Skin of body (tissue), 2 donors: ENCODE measurements around the gene ACADM. TPM values are rescaled to one million over a fixed set of nuclear protein-coding genes. Genes with fewer than 3 reads are reported as not detected.
"Not testable (repeated sequence)": the region's sequence is repeated elsewhere in the genome, so short reads cannot be mapped to it uniquely, and the experiment has no call there.

Experiments
- DNase-seq: peaks from one replicate; lab custom pipeline; 2025; lab: John Stamatoyannopoulos, UW
- total RNA-seq: library from RNA; depleted of rRNA; stranded (reverse); fragments of >200 nt; gene quantifications from one replicate; pipeline ENCODE4 v1.2.3, GENCODE V29; 2014

ACADM gene
- total RNA-seq, result 49.7 TPM

GRCh38 chr1:75724472-75725022 is at the start of gene ACADM:
Gene ACADM (plus strand): TSS chr1:75724709. CDS start chr1:75724788, 79 bp downstream.
- DNase-seq, result peak; percentile 71

GRCh38 chr1:75677443-75677842 is 47.1 kb upstream of the ACADM start:
- DNase-seq, result no peak

GRCh38 chr1:75677964-75678363 is 46.5 kb upstream of the ACADM start:
- DNase-seq, result not testable (repeated sequence)

- DNase-seq, result no peak
Observed at GRCh38 chr1:75690547-75690946, 34.0 kb upstream of the ACADM start.

- no peak for DNase-seq
Observed at GRCh38 chr1:75693551-75693950, 31.0 kb upstream of the ACADM start.

- no peak for DNase-seq
Observed at GRCh38 chr1:75696000-75696399, 28.5 kb upstream of the ACADM start.

- DNase-seq, result no peak
Observed at GRCh38 chr1:75707191-75707590, 17.3 kb upstream of the ACADM start.

- DNase-seq, result no peak
Observed at GRCh38 chr1:75708910-75709309, 15.6 kb upstream of the ACADM start.

- DNase-seq, result no peak
Observed at GRCh38 chr1:75710832-75711231, 13.7 kb upstream of the ACADM start.

GRCh38 chr1:75711846-75712245 is 12.7 kb upstream of the ACADM start:
- no peak for DNase-seq

- no peak for DNase-seq
Observed at GRCh38 chr1:75712306-75712705, 12.2 kb upstream of the ACADM start.

- DNase-seq, result no peak
Observed at GRCh38 chr1:75719810-75720209, 4.7 kb upstream of the ACADM start.

- DNase-seq, result no peak
Observed at GRCh38 chr1:75720325-75720724, 4.2 kb upstream of the ACADM start.

- no peak for DNase-seq
Observed at GRCh38 chr1:75720820-75721219, 3.7 kb upstream of the ACADM start.

- not testable (repeated sequence) for DNase-seq
Observed at GRCh38 chr1:75722246-75722645, 2.3 kb upstream of the ACADM start.

GRCh38 chr1:75722966-75723365 is 1.5 kb upstream of the ACADM start:
- DNase-seq, result no peak

GRCh38 chr1:75723989-75724471 is 479 bp upstream of the ACADM start:
- DNase-seq, result peak; percentile 56

GRCh38 chr1:75725266-75725665 is 757 bp downstream of the ACADM start:
- DNase-seq, result no peak

- DNase-seq, result no peak
Observed at GRCh38 chr1:75725861-75726361, 1.4 kb downstream of the ACADM start.

- no peak for DNase-seq
Observed at GRCh38 chr1:75727571-75727970, 3.1 kb downstream of the ACADM start.

GRCh38 chr1:75730432-75730831 is 5.9 kb downstream of the ACADM start:
- no peak for DNase-seq

GRCh38 chr1:75731881-75732280 is 7.4 kb downstream of the ACADM start:
- DNase-seq, result no peak

- DNase-seq, result no peak
Observed at GRCh38 chr1:75732703-75733102, 8.2 kb downstream of the ACADM start.

- no peak for DNase-seq
Observed at GRCh38 chr1:75733661-75734060, 9.2 kb downstream of the ACADM start.
